ENCODE results near the gene DMD. TPM values are rescaled to one million over a fixed set of nuclear protein-coding genes. Genes with fewer than 3 reads are reported as not detected.

The DMD gene
- total and polyA plus RNA-seq, 2 donors (not counting 1 experiment from before 2014, with no cell fraction given), result 2.0 to 51.8 TPM

DNA sequence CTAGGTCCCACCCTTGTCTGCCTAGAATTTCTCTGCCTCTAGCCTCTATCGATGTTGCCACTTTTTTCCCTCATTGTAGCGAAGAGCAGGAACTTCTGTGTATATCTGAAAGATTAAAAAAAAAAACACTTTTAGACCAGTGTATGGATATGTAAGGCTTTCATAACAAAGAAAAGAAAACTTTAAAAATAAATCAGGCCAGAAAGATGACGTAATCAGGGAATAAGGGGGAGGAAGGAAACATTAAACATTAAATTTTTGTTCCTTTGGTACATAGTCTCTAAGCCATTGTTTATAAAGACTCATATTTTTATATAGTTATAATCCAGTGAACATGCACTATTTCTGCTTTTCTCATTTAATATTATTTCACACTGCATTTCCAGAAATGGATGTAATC, 2113.3 kb downstream of the DMD start:
- TF ChIP-seq, protein P1, sequence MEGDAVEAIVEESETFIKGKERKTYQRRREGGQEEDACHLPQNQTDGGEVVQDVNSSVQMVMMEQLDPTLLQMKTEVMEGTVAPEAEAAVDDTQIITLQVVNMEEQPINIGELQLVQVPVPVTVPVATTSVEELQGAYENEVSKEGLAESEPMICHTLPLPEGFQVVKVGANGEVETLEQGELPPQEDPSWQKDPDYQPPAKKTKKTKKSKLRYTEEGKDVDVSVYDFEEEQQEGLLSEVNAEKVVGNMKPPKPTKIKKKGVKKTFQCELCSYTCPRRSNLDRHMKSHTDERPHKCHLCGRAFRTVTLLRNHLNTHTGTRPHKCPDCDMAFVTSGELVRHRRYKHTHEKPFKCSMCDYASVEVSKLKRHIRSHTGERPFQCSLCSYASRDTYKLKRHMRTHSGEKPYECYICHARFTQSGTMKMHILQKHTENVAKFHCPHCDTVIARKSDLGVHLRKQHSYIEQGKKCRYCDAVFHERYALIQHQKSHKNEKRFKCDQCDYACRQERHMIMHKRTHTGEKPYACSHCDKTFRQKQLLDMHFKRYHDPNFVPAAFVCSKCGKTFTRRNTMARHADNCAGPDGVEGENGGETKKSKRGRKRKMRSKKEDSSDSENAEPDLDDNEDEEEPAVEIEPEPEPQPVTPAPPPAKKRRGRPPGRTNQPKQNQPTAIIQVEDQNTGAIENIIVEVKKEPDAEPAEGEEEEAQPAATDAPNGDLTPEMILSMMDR (IDR thresholded peaks at IDR 0.05), result no peak
- no peak for TF ChIP-seq EZH2 (IDR thresholded peaks at IDR 0.05; ENCODE audit: borderline replicate concordance, insufficient read depth, low read depth, low read length, poor library complexity, severe bottlenecking)
- Mint-ChIP-seq H3K27ac (no peak overlapping the region), H3K4me1 (peaks cover 9% of the 10 kb centered on the region), H3K4me3 (no peak overlapping the region), H3K27me3 (no peaks in the 10 kb centered on the region), H3K9me3 (ENCODE audit: insufficient read depth) (no peaks in the 10 kb centered on the region)
- no peak overlapping the region for H3K4me3 ChIP-seq (ENCODE audit: control extremely low read depth in 1 of 5, extremely low read depth in 1 of 5, insufficient read depth in 1 of 5, low read depth in 2 of 5, low read length in 4 of 5)
- ATAC-seq (ENCODE audit: low read depth), result no peak
- intact Hi-C loops (cut with micrococcal nuclease), result no loop called here
- H2AFZ ChIP-seq (ENCODE audit: insufficient read depth, low read depth, low read length, poor library complexity, severe bottlenecking), result no peak overlapping the region
- no peaks in the 10 kb centered on the region for H4K20me1 ChIP-seq (ENCODE audit: control insufficient read depth, insufficient read depth, low read length, poor library complexity, severe bottlenecking)
- no peaks in the 10 kb centered on the region for H3K9me3 ChIP-seq (ENCODE audit: control extremely low read depth in 1 of 3, control insufficient read depth in 2 of 3, insufficient read depth in 1 of 3, low read length in 2 of 3)
- no peaks in the 10 kb centered on the region for H3K27me3 ChIP-seq (replicated peaks in 1 of 4; ENCODE audit: control extremely low read depth in 1 of 4, control insufficient read depth in 3 of 4, insufficient read depth in 4 of 4, low read length in 3 of 4)
- peaks cover 0 to 5% of the 10 kb centered on the region in 2 donors for H3K4me1 ChIP-seq (ENCODE audit: control insufficient read depth in 2 of 2, insufficient read depth in 2 of 2, low read length in 2 of 2)
- no peak overlapping the region for H3K9ac ChIP-seq (ENCODE audit: low read length)
- H3K4me2 ChIP-seq (replicated peaks; ENCODE audit: low read depth, low read length, poor library complexity, severe bottlenecking), result no peak overlapping the region
- no peak overlapping the region for H3K27ac ChIP-seq (ENCODE audit: low read length in 2 of 2)
- ChIA-PET CTCF (no interaction called here), POLR2A (no interaction called here)
- no peaks in the 10 kb centered on the region for H3K36me3 ChIP-seq (replicated peaks in 1 of 2; ENCODE audit: control extremely low read depth in 1 of 2, control insufficient read depth in 1 of 2, extremely low read depth in 1 of 2, insufficient read depth in 2 of 2, low read length in 1 of 2)
- WGBS (ENCODE audit: insufficient coverage), result no CpG with 5 or more reads among the region's 3 CpGs
- DNase-seq, result no peak
- no peaks in the 10 kb centered on the region for H3K79me2 ChIP-seq (ENCODE audit: control insufficient read depth, insufficient read depth, low read length)

DNA sequence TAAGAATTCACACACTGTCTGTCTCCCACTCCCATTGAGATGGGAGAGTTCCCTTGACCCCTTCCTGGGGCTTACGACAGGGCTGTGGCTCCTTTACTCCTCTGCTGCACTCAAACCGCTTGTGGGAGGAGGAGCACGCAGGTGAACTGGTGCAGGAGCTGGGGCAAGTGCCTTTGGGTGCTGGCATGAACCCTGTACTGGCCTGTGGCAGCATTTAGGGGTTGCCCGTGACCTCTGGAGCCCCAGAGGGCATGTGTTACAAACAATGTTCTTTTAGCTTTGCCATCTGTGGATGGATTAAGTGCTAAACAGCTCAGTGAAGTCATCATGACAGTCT, 2117.7 kb downstream of the DMD start:
- CTCF ChIA-PET, result no interaction called here
- Mint-ChIP-seq H3K27ac (no peak overlapping the region), H3K4me3 (no peak overlapping the region), H3K4me1 (no peaks in the 10 kb centered on the region), H3K27me3 (no peaks in the 10 kb centered on the region), H3K9me3 (ENCODE audit: insufficient read depth) (no peaks in the 10 kb centered on the region)
- no peaks in the 10 kb centered on the region for H4K20me1 ChIP-seq (ENCODE audit: control insufficient read depth, insufficient read depth, low read length, poor library complexity, severe bottlenecking)
- H3K27me3 ChIP-seq (replicated peaks in 1 of 4; ENCODE audit: control extremely low read depth in 1 of 4, control insufficient read depth in 3 of 4, insufficient read depth in 4 of 4, low read length in 3 of 4), result no peaks in the 10 kb centered on the region
- no peaks in the 10 kb centered on the region for H3K36me3 ChIP-seq (replicated peaks in 1 of 2; ENCODE audit: control extremely low read depth in 1 of 2, control insufficient read depth in 1 of 2, extremely low read depth in 1 of 2, insufficient read depth in 2 of 2, low read length in 1 of 2)
- no peak overlapping the region for H3K4me2 ChIP-seq (replicated peaks; ENCODE audit: low read depth, low read length, poor library complexity, severe bottlenecking)
- no peak overlapping the region for H2AFZ ChIP-seq (ENCODE audit: insufficient read depth, low read depth, low read length, poor library complexity, severe bottlenecking)
- H3K9me3 ChIP-seq (ENCODE audit: control extremely low read depth in 1 of 3, control insufficient read depth in 2 of 3, insufficient read depth in 1 of 3, low read length in 2 of 3), result no peaks in the 10 kb centered on the region
- WGBS (ENCODE audit: insufficient coverage), result 93% methylated on average over 2 of the region's 4 CpGs
- TF ChIP-seq, protein P1 (IDR thresholded peaks at IDR 0.05), result no peak
- TF ChIP-seq EZH2 (IDR thresholded peaks at IDR 0.05; ENCODE audit: borderline replicate concordance, insufficient read depth, low read depth, low read length, poor library complexity, severe bottlenecking), result no peak
- no peak overlapping the region for H3K9ac ChIP-seq (ENCODE audit: low read length)
- POLR2A ChIA-PET, result no interaction called here
- intact Hi-C loops (cut with micrococcal nuclease), result no loop called here
- H3K4me3 ChIP-seq (ENCODE audit: control extremely low read depth in 1 of 5, extremely low read depth in 1 of 5, insufficient read depth in 1 of 5, low read depth in 2 of 5, low read length in 4 of 5), result no peak overlapping the region
- no peaks in the 10 kb centered on the region for H3K4me1 ChIP-seq (ENCODE audit: control insufficient read depth in 2 of 2, insufficient read depth in 2 of 2, low read length in 2 of 2)
- no peak for ATAC-seq (ENCODE audit: low read depth)
- no peak overlapping the region for H3K27ac ChIP-seq (ENCODE audit: low read length in 2 of 2)
- H3K79me2 ChIP-seq (ENCODE audit: control insufficient read depth, insufficient read depth, low read length), result no peaks in the 10 kb centered on the region
- no peak for DNase-seq
